Measurements from ENCODE around the gene GALNT2.

DNA sequence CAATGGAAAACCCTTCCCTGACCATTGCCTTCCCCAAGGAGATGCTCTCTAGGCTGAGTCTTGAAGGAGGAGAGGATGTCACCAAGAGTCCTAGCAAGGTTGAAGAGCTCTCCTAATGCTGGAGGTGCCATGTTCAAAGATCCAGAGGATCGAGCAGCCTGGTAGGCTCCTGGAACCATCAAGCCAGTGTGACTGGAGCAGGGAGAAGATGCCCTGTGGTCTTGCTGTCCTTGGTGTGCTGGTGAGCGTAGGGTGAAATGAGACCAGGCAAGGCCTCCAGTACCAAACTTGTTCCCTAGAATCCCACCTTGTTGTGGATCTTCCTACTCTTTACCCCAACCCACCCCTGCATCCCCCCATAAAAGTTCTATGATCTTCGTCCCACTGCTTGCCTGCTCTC, 46.6 kb upstream of the GALNT2 start:
- TF ChIP-seq, protein P1, sequence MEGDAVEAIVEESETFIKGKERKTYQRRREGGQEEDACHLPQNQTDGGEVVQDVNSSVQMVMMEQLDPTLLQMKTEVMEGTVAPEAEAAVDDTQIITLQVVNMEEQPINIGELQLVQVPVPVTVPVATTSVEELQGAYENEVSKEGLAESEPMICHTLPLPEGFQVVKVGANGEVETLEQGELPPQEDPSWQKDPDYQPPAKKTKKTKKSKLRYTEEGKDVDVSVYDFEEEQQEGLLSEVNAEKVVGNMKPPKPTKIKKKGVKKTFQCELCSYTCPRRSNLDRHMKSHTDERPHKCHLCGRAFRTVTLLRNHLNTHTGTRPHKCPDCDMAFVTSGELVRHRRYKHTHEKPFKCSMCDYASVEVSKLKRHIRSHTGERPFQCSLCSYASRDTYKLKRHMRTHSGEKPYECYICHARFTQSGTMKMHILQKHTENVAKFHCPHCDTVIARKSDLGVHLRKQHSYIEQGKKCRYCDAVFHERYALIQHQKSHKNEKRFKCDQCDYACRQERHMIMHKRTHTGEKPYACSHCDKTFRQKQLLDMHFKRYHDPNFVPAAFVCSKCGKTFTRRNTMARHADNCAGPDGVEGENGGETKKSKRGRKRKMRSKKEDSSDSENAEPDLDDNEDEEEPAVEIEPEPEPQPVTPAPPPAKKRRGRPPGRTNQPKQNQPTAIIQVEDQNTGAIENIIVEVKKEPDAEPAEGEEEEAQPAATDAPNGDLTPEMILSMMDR (IDR thresholded peaks at IDR 0.05; ENCODE audit: insufficient read depth, low read length) = no peak
- TF ChIP-seq POLR2AphosphoS5 (IDR thresholded peaks at IDR 0.05; ENCODE audit: low read depth) = no peak
- TF ChIP-seq, protein P2, sequence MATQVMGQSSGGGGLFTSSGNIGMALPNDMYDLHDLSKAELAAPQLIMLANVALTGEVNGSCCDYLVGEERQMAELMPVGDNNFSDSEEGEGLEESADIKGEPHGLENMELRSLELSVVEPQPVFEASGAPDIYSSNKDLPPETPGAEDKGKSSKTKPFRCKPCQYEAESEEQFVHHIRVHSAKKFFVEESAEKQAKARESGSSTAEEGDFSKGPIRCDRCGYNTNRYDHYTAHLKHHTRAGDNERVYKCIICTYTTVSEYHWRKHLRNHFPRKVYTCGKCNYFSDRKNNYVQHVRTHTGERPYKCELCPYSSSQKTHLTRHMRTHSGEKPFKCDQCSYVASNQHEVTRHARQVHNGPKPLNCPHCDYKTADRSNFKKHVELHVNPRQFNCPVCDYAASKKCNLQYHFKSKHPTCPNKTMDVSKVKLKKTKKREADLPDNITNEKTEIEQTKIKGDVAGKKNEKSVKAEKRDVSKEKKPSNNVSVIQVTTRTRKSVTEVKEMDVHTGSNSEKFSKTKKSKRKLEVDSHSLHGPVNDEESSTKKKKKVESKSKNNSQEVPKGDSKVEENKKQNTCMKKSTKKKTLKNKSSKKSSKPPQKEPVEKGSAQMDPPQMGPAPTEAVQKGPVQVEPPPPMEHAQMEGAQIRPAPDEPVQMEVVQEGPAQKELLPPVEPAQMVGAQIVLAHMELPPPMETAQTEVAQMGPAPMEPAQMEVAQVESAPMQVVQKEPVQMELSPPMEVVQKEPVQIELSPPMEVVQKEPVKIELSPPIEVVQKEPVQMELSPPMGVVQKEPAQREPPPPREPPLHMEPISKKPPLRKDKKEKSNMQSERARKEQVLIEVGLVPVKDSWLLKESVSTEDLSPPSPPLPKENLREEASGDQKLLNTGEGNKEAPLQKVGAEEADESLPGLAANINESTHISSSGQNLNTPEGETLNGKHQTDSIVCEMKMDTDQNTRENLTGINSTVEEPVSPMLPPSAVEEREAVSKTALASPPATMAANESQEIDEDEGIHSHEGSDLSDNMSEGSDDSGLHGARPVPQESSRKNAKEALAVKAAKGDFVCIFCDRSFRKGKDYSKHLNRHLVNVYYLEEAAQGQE (IDR thresholded peaks at IDR 0.05; ENCODE audit: insufficient replicate concordance, low read depth) = no peak
